OCI-LY1 (cell line): ENCODE measurements around the gene CD248.

Source experiments
- CTCF ChIP-seq: fragments of 200-600 bp; sonication (generic), shearing (Covaris generic); IDR thresholded peaks from 2 replicates; pipeline ENCODE4 v1.5.1; 2017; ENCODE audit warnings: mild to moderate bottlenecking, antibody characterized with exemption, low read length, moderate library complexity, mixed read lengths
- EZH2 ChIP-seq: fragments of 200-600 bp; sonication (generic), shearing (Covaris generic); IDR thresholded peaks from 2 replicates; pipeline ENCODE4 v1.8.0; 2017; ENCODE audit warnings: borderline replicate concordance, mixed run types, mild to moderate bottlenecking, antibody characterized with exemption, low read length, moderate library complexity, mixed read lengths

DNA sequence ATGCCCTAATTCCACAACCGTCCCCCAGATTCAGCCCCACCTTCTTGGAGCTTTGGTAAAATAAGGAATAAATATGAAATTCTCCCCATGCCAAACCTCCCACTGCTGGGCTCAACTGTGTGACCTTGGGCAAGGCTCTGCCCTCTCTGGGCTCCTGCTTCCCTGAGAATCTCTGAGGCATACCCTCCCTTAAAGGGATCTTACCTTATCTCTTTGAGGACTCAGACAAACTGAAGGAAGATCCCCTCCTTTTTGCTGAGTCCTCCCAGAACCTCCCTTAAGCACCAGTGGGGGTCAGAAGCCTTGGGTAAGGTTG, 2.7 kb downstream of the CD248 start:
- TF ChIP-seq CTCF = no peak
- TF ChIP-seq EZH2 = no peak
